ENCODE measurements around the gene FLRT1. TPM values are rescaled to one million over a fixed set of nuclear protein-coding genes. Genes with fewer than 3 reads are reported as not detected.

The FLRT1 gene
- polyA plus RNA-seq (ENCODE audit: low read depth in 6 of 6) = not detected

- ATAC-seq (ENCODE audit: low read depth in 2 of 2) (no peak), DNase-seq (no peak)
- H3K36me3 Mint-ChIP-seq = peaks cover 0 to 6% of the 10 kb centered on the region in 2 donors
- peak within 1 kb of the TSS in 7 of 8 donors; percentile 52 to 90 (median 81) for H3K4me3 Mint-ChIP-seq
- peaks cover 22 to 70% (median 48%) of the 10 kb centered on the region in 3 donors for H3K27me3 Mint-ChIP-seq
- H3K4me1 Mint-ChIP-seq = peaks cover 6 to 12% (median 11%) of the 10 kb centered on the region in 3 donors
- no peak within 1 kb of the TSS for H3K27ac Mint-ChIP-seq
- no peaks in the 10 kb centered on the region for H3K9me3 Mint-ChIP-seq
These were observed at the start of gene FLRT1 for GRCh38 chr11:64035576-64035975. TSS of gene FLRT1 (plus strand) at chr11:64035931. CDS start at chr11:64116268, 80,337 bp downstream.

GRCh38 chr11:63986156-63986931, 49.4 kb upstream of the FLRT1 start, which contains the start of gene OTUB1:
TSS of gene OTUB1 (plus strand) at chr11:63986438. CDS start at chr11:63986457, 19 bp downstream.
- Mint-ChIP-seq H3K9me3 (no peaks in the 10 kb centered on the region), H3K27ac (peak within 1 kb of the TSS; percentile 98 to 99 (median 98)), H3K4me1 (peaks cover 34 to 50% (median 40%) of the 10 kb centered on the region in 3 donors), H3K4me3 (peak within 1 kb of the TSS; percentile 95 to 99 (median 99)), H3K36me3 (peaks cover 7 to 8% of the 10 kb centered on the region in 2 donors), H3K27me3 (no peaks in the 10 kb centered on the region)
- peak; percentile 77 for DNase-seq
- peak; percentile 82 to 87 for ATAC-seq (ENCODE audit: low read depth in 2 of 2)

- DNase-seq (no peak), ATAC-seq (ENCODE audit: low read depth in 2 of 2) (no peak)
- H3K27ac Mint-ChIP-seq = peak overlapping the region in 2 of 6 donors; percentile 37 to 90
- peak overlapping the region; percentile 66 to 99 (median 85) for H3K4me3 Mint-ChIP-seq
- peaks cover 8 to 13% of the 10 kb centered on the region in 2 donors for H3K36me3 Mint-ChIP-seq
- H3K4me1 Mint-ChIP-seq = peaks cover 36 to 57% (median 38%) of the 10 kb centered on the region in 3 donors
- H3K9me3 Mint-ChIP-seq = no peaks in the 10 kb centered on the region
- no peaks in the 10 kb centered on the region for H3K27me3 Mint-ChIP-seq
These were observed 48.7 kb upstream of the FLRT1 start for GRCh38 chr11:63986932-63987513.

- no peaks in the 10 kb centered on the region for H3K27me3 Mint-ChIP-seq
- H3K27ac Mint-ChIP-seq = peak overlapping the region in 1 of 6 donors; percentile 74
- peaks cover 12 to 18% of the 10 kb centered on the region in 2 donors for H3K36me3 Mint-ChIP-seq
- H3K9me3 Mint-ChIP-seq = no peaks in the 10 kb centered on the region
- no peak for DNase-seq
- no peak overlapping the region for H3K4me3 Mint-ChIP-seq
- no peak for ATAC-seq (ENCODE audit: low read depth in 2 of 2)
- peaks cover 23 to 52% (median 26%) of the 10 kb centered on the region in 3 donors for H3K4me1 Mint-ChIP-seq
These were observed 44.2 kb upstream of the FLRT1 start for GRCh38 chr11:63991558-63991957.

GRCh38 chr11:63993100-63993499, 42.6 kb upstream of the FLRT1 start:
- peaks cover 0 to 1% (median 0%) of the 10 kb centered on the region in 3 donors for H3K27me3 Mint-ChIP-seq
- H3K36me3 Mint-ChIP-seq = peaks cover 18 to 30% of the 10 kb centered on the region in 2 donors
- H3K9me3 Mint-ChIP-seq = no peaks in the 10 kb centered on the region
- peak overlapping the region in 1 of 6 donors; percentile 96 for H3K27ac Mint-ChIP-seq
- ATAC-seq (ENCODE audit: low read depth in 2 of 2) (no peak), DNase-seq (no peak)
- peaks cover 16 to 42% (median 27%) of the 10 kb centered on the region in 3 donors for H3K4me1 Mint-ChIP-seq
- H3K4me3 Mint-ChIP-seq = no peak overlapping the region

- peaks cover 18 to 34% of the 10 kb centered on the region in 2 donors for H3K36me3 Mint-ChIP-seq
- ATAC-seq (ENCODE audit: low read depth in 2 of 2) = no peak
- peaks cover 0 to 5% (median 0%) of the 10 kb centered on the region in 3 donors for H3K27me3 Mint-ChIP-seq
- no peak overlapping the region for H3K4me3 Mint-ChIP-seq
- peaks cover 12 to 42% (median 25%) of the 10 kb centered on the region in 3 donors for H3K4me1 Mint-ChIP-seq
- H3K27ac Mint-ChIP-seq = peak overlapping the region in 1 of 6 donors; percentile 47
- no peaks in the 10 kb centered on the region for H3K9me3 Mint-ChIP-seq
- DNase-seq = no peak
These were observed 41.7 kb upstream of the FLRT1 start for GRCh38 chr11:63993993-63994392.

GRCh38 chr11:63996512-63996911, 39.2 kb upstream of the FLRT1 start:
- Mint-ChIP-seq H3K9me3 (no peaks in the 10 kb centered on the region), H3K4me3 (no peak overlapping the region), H3K27me3 (peaks cover 0 to 6% (median 0%) of the 10 kb centered on the region in 3 donors), H3K36me3 (peaks cover 10 to 31% of the 10 kb centered on the region in 2 donors), H3K27ac (peak overlapping the region in 1 of 6 donors; percentile 41), H3K4me1 (peaks cover 9 to 38% (median 24%) of the 10 kb centered on the region in 3 donors)
- ATAC-seq (ENCODE audit: low read depth in 2 of 2) = no peak
- no peak for DNase-seq

GRCh38 chr11:63997104-63997700, 38.5 kb upstream of the FLRT1 start:
- DNase-seq (no peak), ATAC-seq (ENCODE audit: low read depth in 2 of 2) (no peak)
- no peaks in the 10 kb centered on the region for H3K9me3 Mint-ChIP-seq
- peak overlapping the region in 2 of 6 donors; percentile 14 to 46 for H3K27ac Mint-ChIP-seq
- H3K27me3 Mint-ChIP-seq = peaks cover 0 to 9% (median 4%) of the 10 kb centered on the region in 3 donors
- H3K4me1 Mint-ChIP-seq = peaks cover 10 to 31% (median 26%) of the 10 kb centered on the region in 3 donors
- peaks cover 10 to 27% of the 10 kb centered on the region in 2 donors for H3K36me3 Mint-ChIP-seq
- H3K4me3 Mint-ChIP-seq = peak overlapping the region in 2 of 8 donors; percentile 16 to 66

- H3K27me3 Mint-ChIP-seq = peaks cover 0 to 10% (median 4%) of the 10 kb centered on the region in 3 donors
- peaks cover 10 to 27% of the 10 kb centered on the region in 2 donors for H3K36me3 Mint-ChIP-seq
- DNase-seq (no peak), ATAC-seq (ENCODE audit: low read depth in 2 of 2) (no peak)
- peaks cover 10 to 27% (median 25%) of the 10 kb centered on the region in 3 donors for H3K4me1 Mint-ChIP-seq
- H3K27ac Mint-ChIP-seq = peak overlapping the region in 2 of 6 donors; percentile 24 to 46
- H3K4me3 Mint-ChIP-seq = peak overlapping the region in 5 of 8 donors; percentile 15 to 74 (median 38)
- H3K9me3 Mint-ChIP-seq = no peaks in the 10 kb centered on the region
These were observed 37.9 kb upstream of the FLRT1 start for GRCh38 chr11:63997801-63998337.

- ATAC-seq (ENCODE audit: low read depth in 2 of 2) (peak; percentile 13 to 19), DNase-seq (no peak)
- Mint-ChIP-seq H3K4me3 (peak overlapping the region in 7 of 8 donors; percentile 42 to 74 (median 56)), H3K4me1 (peaks cover 5 to 22% (median 19%) of the 10 kb centered on the region in 3 donors), H3K27ac (peak overlapping the region in 2 of 6 donors; percentile 46 to 59), H3K36me3 (peaks cover 6 to 27% of the 10 kb centered on the region in 2 donors), H3K9me3 (no peaks in the 10 kb centered on the region), H3K27me3 (peaks cover 0 to 16% (median 4%) of the 10 kb centered on the region in 3 donors)
These were observed 37.0 kb upstream of the FLRT1 start for GRCh38 chr11:63998558-63999348.

- H3K36me3 Mint-ChIP-seq = peaks cover 6 to 23% of the 10 kb centered on the region in 2 donors
- peak overlapping the region in 1 of 6 donors; percentile 85 for H3K27ac Mint-ChIP-seq
- H3K27me3 Mint-ChIP-seq = peaks cover 0 to 16% (median 4%) of the 10 kb centered on the region in 3 donors
- H3K9me3 Mint-ChIP-seq = no peaks in the 10 kb centered on the region
- peak; percentile 57 to 58 for ATAC-seq (ENCODE audit: low read depth in 2 of 2)
- DNase-seq = peak; percentile 35
- peak overlapping the region in 7 of 8 donors; percentile 15 to 84 (median 68) for H3K4me3 Mint-ChIP-seq
- H3K4me1 Mint-ChIP-seq = peaks cover 5 to 19% (median 17%) of the 10 kb centered on the region in 3 donors
These were observed 36.2 kb upstream of the FLRT1 start for GRCh38 chr11:63999349-64000025.
